ENCODE data around the gene PTPRN2. TPM values are rescaled to one million over a fixed set of nuclear protein-coding genes. Genes with fewer than 3 reads are reported as not detected.
"Not testable (repeated sequence)": the region's sequence is repeated elsewhere in the genome, so short reads cannot be mapped to it uniquely, and the experiment has no call there.

PTPRN2 gene
- total RNA-seq, 2 experiments from 2014 or later: 0.46 to 0.51 TPM

GRCh38 chr7:157709531-157710251 lies 877.9 kb downstream of the PTPRN2 start:
- intact Hi-C loops (cut with DNase I, micrococcal nuclease): no loop called here
- POLR2A ChIA-PET: no interaction called here
- CTCF ChIA-PET: interaction anchor here (0.6 kb wide), 1 partner anchor 83 kb away, joined by 4 read pairs; no protein-coding TSS in a partner anchor

DNA sequence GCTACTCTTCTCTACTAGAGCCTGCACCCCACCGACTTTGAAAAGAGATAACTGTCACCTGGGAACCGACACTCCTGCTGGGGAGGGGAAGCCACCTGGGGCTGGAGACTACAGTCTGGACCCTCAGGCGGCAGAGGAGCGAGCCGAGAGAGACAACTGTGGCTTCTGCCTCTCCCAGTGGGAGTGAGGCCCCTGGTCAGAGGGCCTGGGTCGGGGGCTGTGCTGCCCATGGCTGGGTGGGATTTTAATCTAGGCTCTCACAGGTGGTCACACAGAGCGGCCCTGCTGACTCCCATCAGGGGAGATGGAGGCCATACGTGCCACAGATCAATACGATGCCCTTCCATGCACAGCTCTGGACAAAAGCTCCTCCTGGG lies 878.7 kb downstream of the PTPRN2 start:
- peaks cover 9% of the 10 kb centered on the region for H3K27me3 Mint-ChIP-seq
- H3K27ac Mint-ChIP-seq: no peak overlapping the region
- ATAC-seq (no peak), DNase-seq (no peak)
- no peaks in the 10 kb centered on the region for H3K36me3 Mint-ChIP-seq (ENCODE audit: low read depth)
- intact Hi-C loops (cut with DNase I, micrococcal nuclease): no loop called here
- ChIA-PET POLR2A (no interaction called here), CTCF (interaction anchor here (0.6 kb wide), 1 partner anchor 84 kb away, joined by 4 read pairs; no protein-coding TSS in a partner anchor)
- no peaks in the 10 kb centered on the region for H3K4me1 Mint-ChIP-seq
- H3K4me3 Mint-ChIP-seq: no peak overlapping the region
- H3K9me3 Mint-ChIP-seq (ENCODE audit: low read depth): no peaks in the 10 kb centered on the region

More at GRCh38 chr7:157709531-157710251, 877.9 kb downstream of the PTPRN2 start:
- Mint-ChIP-seq H3K27ac (no peak overlapping the region), H3K27me3 (peaks cover 8% of the 10 kb centered on the region), H3K4me3 (no peak overlapping the region), H3K36me3 (ENCODE audit: low read depth) (no peaks in the 10 kb centered on the region), H3K4me1 (no peaks in the 10 kb centered on the region), H3K9me3 (ENCODE audit: low read depth) (no peaks in the 10 kb centered on the region)
- DNase-seq: no peak
- ATAC-seq: no peak

DNA sequence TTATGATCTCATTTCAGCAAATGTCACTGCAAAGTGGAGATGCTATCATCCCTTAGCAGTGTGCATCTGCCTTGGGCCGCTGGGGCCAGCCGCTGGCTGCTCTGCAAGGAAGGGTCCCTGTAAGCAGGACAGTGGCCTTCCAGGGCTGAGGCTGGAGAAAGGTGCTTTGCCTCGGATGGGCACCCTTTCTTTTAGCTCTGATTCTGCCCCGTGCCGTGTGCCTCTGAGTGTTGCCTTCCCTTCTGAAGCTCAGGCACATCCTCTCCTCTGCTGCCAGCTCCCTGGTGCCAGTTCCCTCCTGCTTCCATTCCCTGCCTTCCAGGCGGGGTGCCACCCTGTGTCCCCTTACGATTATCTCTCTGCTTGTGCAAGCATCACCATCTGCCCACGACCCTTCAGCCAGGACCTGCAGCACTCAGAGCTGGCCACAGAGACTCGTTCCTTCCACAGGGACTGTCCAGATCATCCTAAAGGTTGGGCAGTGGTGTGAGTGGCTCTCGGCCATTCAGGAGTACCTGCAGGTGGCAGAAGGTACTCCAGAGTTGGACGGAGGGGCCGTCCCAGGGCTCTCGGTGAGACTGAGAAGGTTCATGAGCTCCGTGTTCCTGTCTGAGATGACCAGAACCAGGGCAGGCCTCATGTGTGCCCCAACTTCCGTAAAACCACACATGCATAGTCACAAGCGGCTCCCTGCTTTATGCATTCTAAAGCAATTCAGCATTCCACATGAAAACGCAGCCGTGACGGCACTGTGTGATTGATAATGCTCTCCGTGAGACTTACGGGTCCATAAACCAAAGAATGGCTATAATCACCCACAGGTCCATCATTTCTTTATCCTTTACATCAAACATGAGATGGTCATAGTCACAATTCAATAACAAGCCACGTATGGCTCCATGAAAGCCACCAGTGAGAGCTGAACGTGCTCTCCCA lies 879.4 kb downstream of the PTPRN2 start:
- Mint-ChIP-seq H3K4me3 (no peak overlapping the region), H3K27me3 (peaks cover 13% of the 10 kb centered on the region), H3K9me3 (ENCODE audit: low read depth) (no peaks in the 10 kb centered on the region), H3K4me1 (no peaks in the 10 kb centered on the region), H3K27ac (no peak overlapping the region), H3K36me3 (ENCODE audit: low read depth) (no peaks in the 10 kb centered on the region)
- no peak for DNase-seq
- CTCF ChIA-PET: interaction anchor here (0.6 kb wide), 1 partner anchor 347 kb away, joined by 3 read pairs; no protein-coding TSS in a partner anchor
- POLR2A ChIA-PET: no interaction called here
- intact Hi-C loops (cut with DNase I, micrococcal nuclease): no loop called here
- ATAC-seq: no peak

DNA sequence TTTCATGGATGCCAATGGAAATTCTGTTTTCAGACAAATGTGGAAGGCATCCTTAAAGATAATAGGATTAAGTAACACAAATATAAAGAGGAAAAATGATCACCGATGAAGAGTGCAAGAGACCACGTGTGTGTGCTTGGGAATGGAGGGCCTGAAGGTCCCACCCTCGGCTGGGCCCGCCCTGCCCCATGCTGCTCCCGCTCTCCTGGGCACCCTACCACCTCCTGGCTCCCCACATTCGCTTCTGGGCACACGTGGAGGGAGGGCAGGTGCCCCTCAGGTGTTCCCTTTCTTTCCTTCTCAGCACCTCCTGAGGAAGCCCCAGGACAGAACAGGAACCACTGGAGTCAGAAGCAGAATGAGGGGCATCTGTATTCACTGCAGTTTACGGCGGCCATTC lies 883.3 kb downstream of the PTPRN2 start:
- ChIA-PET POLR2A (no interaction called here), CTCF (no interaction called here)
- H3K36me3 Mint-ChIP-seq (ENCODE audit: low read depth): no peaks in the 10 kb centered on the region
- no peak overlapping the region for H3K27ac Mint-ChIP-seq
- H3K9me3 Mint-ChIP-seq (ENCODE audit: low read depth): no peaks in the 10 kb centered on the region
- no peak overlapping the region for H3K4me3 Mint-ChIP-seq
- intact Hi-C loops (cut with DNase I, micrococcal nuclease): no loop called here
- no peaks in the 10 kb centered on the region for H3K4me1 Mint-ChIP-seq
- ATAC-seq (no peak), DNase-seq (no peak)
- H3K27me3 Mint-ChIP-seq: peaks cover 31% of the 10 kb centered on the region

- DNase-seq: no peak
- Mint-ChIP-seq H3K36me3 (ENCODE audit: low read depth) (no peaks in the 10 kb centered on the region), H3K27me3 (peaks cover 30% of the 10 kb centered on the region), H3K27ac (no peak overlapping the region), H3K4me3 (no peak overlapping the region), H3K4me1 (no peaks in the 10 kb centered on the region), H3K9me3 (ENCODE audit: low read depth) (no peaks in the 10 kb centered on the region)
- CTCF ChIA-PET: no interaction called here
- intact Hi-C loops (cut with DNase I, micrococcal nuclease): no loop called here
- POLR2A ChIA-PET: no interaction called here
- no peak for ATAC-seq
Observed at GRCh38 chr7:157703534-157704195, 884.0 kb downstream of the PTPRN2 start.

GRCh38 chr7:157703131-157703530 lies 884.5 kb downstream of the PTPRN2 start:
- no peak overlapping the region for H3K4me3 Mint-ChIP-seq
- H3K27me3 Mint-ChIP-seq: peaks cover 28% of the 10 kb centered on the region
- no peak overlapping the region for H3K27ac Mint-ChIP-seq
- CTCF ChIA-PET: no interaction called here
- H3K9me3 Mint-ChIP-seq (ENCODE audit: low read depth): no peaks in the 10 kb centered on the region
- POLR2A ChIA-PET: no interaction called here
- DNase-seq (no peak), ATAC-seq (no peak)
- intact Hi-C loops (cut with DNase I, micrococcal nuclease): no loop called here
- no peaks in the 10 kb centered on the region for H3K36me3 Mint-ChIP-seq (ENCODE audit: low read depth)
- no peaks in the 10 kb centered on the region for H3K4me1 Mint-ChIP-seq

DNA sequence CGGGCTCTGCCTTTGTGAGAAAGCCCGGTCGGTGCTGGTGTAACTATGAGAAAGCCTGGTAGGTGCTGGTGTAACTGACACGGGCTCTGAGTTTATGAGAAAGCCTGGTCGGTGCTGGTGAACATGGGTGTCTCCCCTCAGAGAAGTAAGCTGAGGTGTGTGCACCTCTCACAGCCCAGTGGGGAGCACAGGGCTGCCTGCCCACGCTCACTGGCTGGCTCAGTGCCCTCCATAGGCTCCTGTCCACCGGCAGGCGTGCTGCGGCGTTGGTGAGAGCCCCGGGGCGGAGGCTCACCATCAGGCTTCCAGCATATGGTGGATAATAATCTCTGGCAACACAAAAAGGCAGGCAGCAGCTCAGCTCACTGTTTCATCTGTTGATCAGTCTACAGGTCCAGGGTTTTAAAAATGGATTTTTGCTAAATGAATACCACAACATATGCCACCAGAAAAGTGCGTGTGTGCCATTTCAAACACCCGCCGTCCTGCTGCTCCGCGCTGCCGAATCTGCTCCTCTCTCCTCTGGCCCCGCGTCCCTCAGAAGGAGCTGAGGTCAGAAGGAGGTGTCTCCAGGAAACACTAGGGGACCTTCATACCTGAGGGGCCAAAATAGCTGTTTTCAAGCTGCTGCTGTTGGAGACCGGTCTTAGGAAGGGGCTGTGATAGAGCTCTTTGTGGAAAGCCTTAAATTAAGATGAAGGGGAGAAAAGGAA lies 885.2 kb downstream of the PTPRN2 start:
- Mint-ChIP-seq H3K4me1 (no peaks in the 10 kb centered on the region), H3K4me3 (no peak overlapping the region), H3K27me3 (peaks cover 29% of the 10 kb centered on the region), H3K36me3 (ENCODE audit: low read depth) (no peaks in the 10 kb centered on the region), H3K27ac (no peak overlapping the region), H3K9me3 (ENCODE audit: low read depth) (no peaks in the 10 kb centered on the region)
- DNase-seq (no peak), ATAC-seq (no peak)
- POLR2A ChIA-PET: no interaction called here
- CTCF ChIA-PET: no interaction called here
- intact Hi-C loops (cut with DNase I, micrococcal nuclease): no loop called here

DNA sequence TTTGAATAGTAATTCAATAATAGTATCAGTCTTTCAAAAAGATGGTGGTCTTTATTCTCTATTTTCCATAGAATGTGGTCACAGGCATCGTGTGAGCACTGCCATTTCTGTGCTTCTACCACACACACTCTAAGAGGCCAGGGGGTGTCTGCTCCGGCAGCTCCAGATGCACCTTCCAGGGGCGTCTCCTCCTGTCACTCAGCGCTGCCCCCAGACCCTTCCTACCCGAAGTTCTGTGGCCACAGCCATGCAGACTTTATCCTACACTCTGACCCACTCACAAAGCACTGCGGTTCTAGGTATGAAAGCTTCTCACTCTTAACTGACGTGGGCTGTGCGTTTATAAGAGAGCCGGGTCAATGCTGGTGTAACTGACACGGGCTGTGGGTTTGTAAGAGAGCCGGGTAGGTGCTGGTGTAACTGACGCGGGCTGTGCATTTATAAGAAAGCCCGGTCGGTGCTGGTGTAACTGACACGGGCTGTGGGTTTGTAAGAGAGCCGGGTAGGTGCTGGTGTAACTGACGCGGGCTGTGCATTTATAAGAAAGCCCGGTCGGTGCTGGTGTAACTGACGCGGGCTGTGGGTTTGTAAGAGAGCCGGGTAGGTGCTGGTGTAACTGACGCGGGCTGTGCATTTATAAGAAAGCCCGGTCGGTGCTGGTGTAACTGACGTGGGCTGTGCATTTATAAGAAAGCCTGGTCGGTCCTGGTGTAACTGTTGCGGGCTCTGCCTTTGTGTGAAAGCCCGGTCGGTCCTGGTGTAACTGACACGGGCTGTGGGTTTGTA lies 886.0 kb downstream of the PTPRN2 start:
- CTCF ChIA-PET; H3K36me3 Mint-ChIP-seq (ENCODE audit: low read depth); H3K4me1 Mint-ChIP-seq; POLR2A ChIA-PET; H3K4me3 Mint-ChIP-seq; DNase-seq; ATAC-seq; H3K27ac Mint-ChIP-seq; H3K9me3 Mint-ChIP-seq (ENCODE audit: low read depth); intact Hi-C loops (cut with DNase I, micrococcal nuclease): not testable (repeated sequence)
- peaks cover 25% of the 10 kb centered on the region for H3K27me3 Mint-ChIP-seq

DNA sequence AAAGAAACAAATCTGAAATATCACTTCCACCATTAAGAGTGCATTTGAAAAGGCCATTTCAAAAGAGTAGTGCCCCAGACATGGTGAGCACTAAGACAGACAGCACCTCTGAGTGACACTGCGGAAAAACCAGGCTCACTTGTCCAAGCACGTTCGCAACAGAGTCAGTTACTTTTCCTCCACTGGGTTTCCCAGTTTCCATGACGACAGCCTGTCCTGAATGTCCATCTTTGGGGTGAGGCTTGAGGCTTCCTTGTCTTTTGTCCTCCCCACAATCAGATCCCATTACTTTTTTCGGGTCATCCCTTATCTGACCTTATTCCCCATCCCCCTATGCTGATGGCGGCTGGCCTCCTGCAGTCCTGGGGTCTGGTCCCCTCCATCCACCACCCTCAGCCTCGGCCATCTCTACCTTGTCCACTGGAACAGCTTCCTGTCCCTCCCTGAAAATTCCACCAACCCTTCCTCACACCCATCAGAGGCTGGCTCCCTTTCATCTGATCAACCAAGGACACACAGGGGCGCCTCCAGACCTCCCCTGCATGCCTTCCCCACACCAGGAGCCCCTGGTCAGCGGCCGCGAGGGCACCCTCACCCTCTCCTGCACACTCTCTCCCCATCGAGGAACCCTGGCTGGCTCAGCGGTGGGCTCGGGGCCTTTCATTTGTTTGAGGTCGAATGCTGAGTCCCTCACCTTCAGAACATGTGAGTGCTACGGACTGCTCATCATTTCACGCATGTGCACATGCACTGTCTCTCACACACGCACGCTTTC lies 887.2 kb downstream of the PTPRN2 start:
- ChIA-PET CTCF (interaction anchor here (0.5 kb wide), 1 partner anchor 1529 kb away, joined by 3 read pairs; no protein-coding TSS in a partner anchor), POLR2A (no interaction called here)
- Mint-ChIP-seq H3K36me3 (ENCODE audit: low read depth) (no peaks in the 10 kb centered on the region), H3K4me3 (no peak overlapping the region), H3K4me1 (no peaks in the 10 kb centered on the region), H3K27ac (no peak overlapping the region), H3K27me3 (peaks cover 28% of the 10 kb centered on the region), H3K9me3 (ENCODE audit: low read depth) (no peaks in the 10 kb centered on the region)
- intact Hi-C loops (cut with DNase I, micrococcal nuclease): no loop called here
- ATAC-seq (no peak), DNase-seq (no peak)

DNA sequence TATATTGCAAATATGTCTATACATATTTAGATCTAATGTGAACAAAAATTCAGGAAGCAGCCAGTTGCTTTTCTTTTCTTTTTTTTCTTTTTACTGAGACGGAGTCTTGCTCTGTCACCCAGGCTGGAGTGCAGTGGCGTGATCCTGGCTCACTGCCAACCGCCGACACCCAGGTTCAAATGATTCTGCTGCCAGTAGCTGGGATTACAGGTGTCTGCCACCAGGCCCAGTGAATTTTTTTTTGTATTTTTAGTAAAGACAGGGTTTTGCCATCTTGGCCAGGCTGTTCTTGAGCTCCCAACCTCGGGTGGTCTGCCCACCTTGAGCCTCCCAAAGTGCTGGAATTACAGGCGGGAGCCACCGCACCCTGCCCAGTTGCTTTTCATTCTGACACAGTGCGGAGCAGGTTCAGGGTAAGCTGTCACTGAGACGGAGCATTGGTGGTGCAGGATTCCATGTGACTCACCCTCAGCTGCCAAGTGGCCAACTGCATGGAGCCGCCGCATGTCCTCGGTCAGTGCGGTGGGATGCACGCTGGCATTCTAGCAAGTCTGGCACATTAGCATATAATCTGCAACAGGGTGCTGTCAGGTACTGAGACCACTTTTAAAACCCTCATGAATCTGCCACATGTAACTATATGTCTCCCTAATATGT lies 888.1 kb downstream of the PTPRN2 start:
- ATAC-seq: no peak
- H3K4me1 Mint-ChIP-seq: no peaks in the 10 kb centered on the region
- H3K36me3 Mint-ChIP-seq (ENCODE audit: low read depth): no peaks in the 10 kb centered on the region
- H3K27me3 Mint-ChIP-seq: peaks cover 30% of the 10 kb centered on the region
- DNase-seq: no peak
- H3K9me3 Mint-ChIP-seq (ENCODE audit: low read depth): no peaks in the 10 kb centered on the region
- POLR2A ChIA-PET: no interaction called here
- intact Hi-C loops (cut with DNase I, micrococcal nuclease): no loop called here
- no peak overlapping the region for H3K27ac Mint-ChIP-seq
- H3K4me3 Mint-ChIP-seq: no peak overlapping the region
- CTCF ChIA-PET: interaction anchor here (0.5 kb wide), 1 partner anchor 1530 kb away, joined by 3 read pairs; no protein-coding TSS in a partner anchor
